ENCODE data around the gene PYHIN1. TPM values are rescaled to one million over a fixed set of nuclear protein-coding genes. Genes with fewer than 3 reads are reported as not detected.

PYHIN1 gene
- total and polyA plus RNA-seq, 2 experiments from 2014 or later, result not detected

GRCh38 chr1:158996998-158997397 is 65.6 kb downstream of the PYHIN1 start (continued):
- TF ChIP-seq EZH2 (IDR thresholded peaks at IDR 0.05; ENCODE audit: low read depth, unreplicated experiment) (no peak), ZNF114 (CRISPR knock-in tag; IDR thresholded peaks at IDR 0.05) (no peak)

- H3K4me3 ChIP-seq, result no peak overlapping the region
- no peaks in the 10 kb centered on the region for H3K36me3 ChIP-seq (ENCODE audit: insufficient read depth)
These were observed 66.9 kb downstream of the PYHIN1 start for GRCh38 chr1:158998037-158998780.

GRCh38 chr1:158998781-158999161 is 67.4 kb downstream of the PYHIN1 start:
- peaks cover 7% of the 10 kb centered on the region; the same call in 1 of the 2 replicates for H3K27me3 ChIP-seq (ENCODE audit: insufficient read depth)
- H3K27ac Mint-ChIP-seq, result peak overlapping the region; percentile 95; the same call in 1 of the 2 replicates
- peaks cover 14% of the 10 kb centered on the region; the same call in 1 of the 2 replicates for H3K4me1 ChIP-seq (ENCODE audit: insufficient read depth)
- H4K20me1 ChIP-seq (replicated peaks; ENCODE audit: insufficient read depth), result no peaks in the 10 kb centered on the region
- H3K27ac ChIP-seq (ENCODE audit: low read depth), result no peak overlapping the region
- no peaks in the 10 kb centered on the region for H3K36me3 ChIP-seq (ENCODE audit: insufficient read depth)
- peaks cover 14% of the 10 kb centered on the region for H3K4me1 Mint-ChIP-seq
- H2AFZ ChIP-seq, result peak overlapping the region; percentile 2; the same call in 1 of the 2 replicates
- H3K9me3 Mint-ChIP-seq, result peaks cover 5% of the 10 kb centered on the region; the same call in 1 of the 3 replicates
- H3K4me3 ChIP-seq, result peak overlapping the region; percentile 50
- H3K4me3 Mint-ChIP-seq, result peak overlapping the region; percentile 74
- no peaks in the 10 kb centered on the region for H3K36me3 Mint-ChIP-seq (ENCODE audit: low read depth)
- H3K4me2 ChIP-seq, result peak overlapping the region; percentile 71
- H3K79me2 ChIP-seq (replicated peaks; ENCODE audit: insufficient read depth), result no peaks in the 10 kb centered on the region
- ATAC-seq (peak; percentile 15), DNase-seq (ENCODE audit: low spot score) (peak; percentile 77)
- TF ChIP-seq CREB1 (CRISPR knock-in tag; IDR thresholded peaks at IDR 0.05; ENCODE audit: low read depth), result no peak
- TF ChIP-seq CTCF (conservative IDR thresholded peaks at IDR 0.05; ENCODE audit: low read depth in 2 of 2), result peak; percentile 82 to 95
- no peaks in the 10 kb centered on the region for H3F3A ChIP-seq (replicated peaks; ENCODE audit: low read depth)
- no peaks in the 10 kb centered on the region for H3K9me2 ChIP-seq (ENCODE audit: insufficient read depth)
- peaks cover 7% of the 10 kb centered on the region for H3K27me3 Mint-ChIP-seq (ENCODE audit: insufficient read depth, low read depth, poor library complexity)

More at GRCh38 chr1:158998037-158998780, 66.9 kb downstream of the PYHIN1 start:
- no peaks in the 10 kb centered on the region for H3K36me3 Mint-ChIP-seq (ENCODE audit: low read depth)
- peaks cover 14% of the 10 kb centered on the region; the same call in 1 of the 2 replicates for H3K4me1 ChIP-seq (ENCODE audit: insufficient read depth)
- H3K27me3 ChIP-seq (ENCODE audit: insufficient read depth), result peaks cover 6% of the 10 kb centered on the region; the same call in 1 of the 2 replicates
- no peak overlapping the region for H2AFZ ChIP-seq
- H3K79me2 ChIP-seq (replicated peaks; ENCODE audit: insufficient read depth), result no peaks in the 10 kb centered on the region
- peaks cover 4% of the 10 kb centered on the region for H3K27me3 Mint-ChIP-seq (ENCODE audit: insufficient read depth, low read depth, poor library complexity)
- H3K27ac ChIP-seq (ENCODE audit: low read depth), result no peak overlapping the region
- H3F3A ChIP-seq (replicated peaks; ENCODE audit: low read depth), result no peaks in the 10 kb centered on the region
- H4K20me1 ChIP-seq (replicated peaks; ENCODE audit: insufficient read depth), result no peaks in the 10 kb centered on the region
- TF ChIP-seq ZNF114 (CRISPR knock-in tag; IDR thresholded peaks at IDR 0.05), result no peak
- no peak for TF ChIP-seq REST (IDR thresholded peaks at IDR 0.05; ENCODE audit: unreplicated experiment)
- no peak for DNase-seq (ENCODE audit: low spot score)
- peaks cover 14% of the 10 kb centered on the region for H3K4me1 Mint-ChIP-seq
- no peaks in the 10 kb centered on the region for H3K9me2 ChIP-seq (ENCODE audit: insufficient read depth)
- H3K4me3 Mint-ChIP-seq, result peak overlapping the region; percentile 74; the same call in 1 of the 3 replicates
- peaks cover 5% of the 10 kb centered on the region; the same call in 1 of the 3 replicates for H3K9me3 Mint-ChIP-seq
- no peak overlapping the region for H3K4me2 ChIP-seq
- no peak for ATAC-seq
- H3K27ac Mint-ChIP-seq, result no peak overlapping the region
